HEK293 (cell line): ENCODE results near the gene LRRC8E.

Experiments used
- CTCF ChIP-seq: fragments of 450-650 bp; formaldehyde crosslinking; IDR thresholded peaks from 2 replicates; pipeline ENCODE4 v1.5.1; 2016; ENCODE audit warnings: missing biosample characterization, missing genetic modification characterization
- KLF9 ChIP-seq: fragments of 450-650 bp; formaldehyde crosslinking; IDR thresholded peaks from 2 replicates; pipeline ENCODE4 v1.5.1; 2016; ENCODE audit warnings: missing biosample characterization, missing genetic modification characterization, low read depth
- PATZ1 ChIP-seq: fragments of 450-650 bp; formaldehyde crosslinking; IDR thresholded peaks from 2 replicates; pipeline ENCODE4 v1.5.1; 2016; ENCODE audit warnings: missing biosample characterization, missing genetic modification characterization
- WT1 ChIP-seq: fragments of 450-650 bp; formaldehyde crosslinking; IDR thresholded peaks from 2 replicates; pipeline ENCODE4 v1.5.1; 2016; ENCODE audit warnings: missing biosample characterization, missing genetic modification characterization
- YY1 ChIP-seq: fragments of 450-650 bp; formaldehyde crosslinking; IDR thresholded peaks from 2 replicates; pipeline ENCODE4 v1.5.1; 2018; ENCODE audit warnings: missing biosample characterization, missing genetic modification characterization
- ZBTB49 ChIP-seq: fragments of 450-650 bp; formaldehyde crosslinking; IDR thresholded peaks from 2 replicates; pipeline ENCODE4 v1.5.1; 2016; ENCODE audit warnings: missing biosample characterization, missing genetic modification characterization, low read depth
- ZNF175 ChIP-seq: fragments of 450-650 bp; formaldehyde crosslinking; IDR thresholded peaks from 2 replicates; pipeline ENCODE4 v1.5.1; 2016; ENCODE audit warnings: missing biosample characterization, missing genetic modification characterization
- ZNF362 ChIP-seq: fragments of 450-650 bp; formaldehyde crosslinking; IDR thresholded peaks from 2 replicates; pipeline ENCODE4 v1.5.1; 2016; ENCODE audit warnings: missing biosample characterization, missing genetic modification characterization
- ZNF398 ChIP-seq: fragments of 450-650 bp; formaldehyde crosslinking; IDR thresholded peaks from 2 replicates; pipeline ENCODE4 v1.5.1; 2017; ENCODE audit warnings: missing biosample characterization, missing genetic modification characterization
- ZNF624 ChIP-seq: fragments of 450-650 bp; formaldehyde crosslinking; IDR thresholded peaks from 2 replicates; pipeline ENCODE4 v1.5.1; 2017; ENCODE audit warnings: missing biosample characterization, missing genetic modification characterization

- no peak for TF ChIP-seq CTCF (tag by site-specific recombination)
- TF ChIP-seq YY1, result no peak
- no peak for TF ChIP-seq PATZ1 (tag by site-specific recombination)
- TF ChIP-seq ZBTB49 (tag by site-specific recombination), result no peak
- no peak for TF ChIP-seq ZNF398 (tag by site-specific recombination)
- TF ChIP-seq ZNF175, result no peak
- no peak for TF ChIP-seq WT1 (tag by site-specific recombination)
- no peak for TF ChIP-seq ZNF624 (tag by site-specific recombination)
- no peak for TF ChIP-seq ZNF362 (tag by site-specific recombination)
- no peak for TF ChIP-seq KLF9
Measured at GRCh38 chr19:7860714-7861618, 27.3 kb upstream of the LRRC8E start.
